ENCODE results near the gene RGS4. TPM values are rescaled to one million over a fixed set of nuclear protein-coding genes. Genes with fewer than 3 reads are reported as not detected.

The RGS4 gene
- total and polyA plus RNA-seq, 5 donors from 2014 or later, result not detected

GRCh38 chr1:163106364-163106987, 37.3 kb downstream of the RGS4 start:
- no peak for ATAC-seq (ENCODE audit: low read depth in 2 of 2)
- H3K27ac ChIP-seq (ENCODE audit: insufficient read depth, low read length, poor library complexity, severe bottlenecking), result no peak overlapping the region
- H3K27me3 ChIP-seq (ENCODE audit: control insufficient read depth, insufficient read depth, low read length), result no peaks in the 10 kb centered on the region
- H3K4me1 ChIP-seq (ENCODE audit: control insufficient read depth, insufficient read depth, low read length, poor library complexity, severe bottlenecking), result no peaks in the 10 kb centered on the region
- no peaks in the 10 kb centered on the region for H3K36me3 ChIP-seq (ENCODE audit: control insufficient read depth, insufficient read depth, low read length)
- Mint-ChIP-seq H3K36me3 (no peaks in the 10 kb centered on the region), H3K4me1 (no peaks in the 10 kb centered on the region), H3K27me3 (peaks cover 6% of the 10 kb centered on the region), H3K9me3 (peaks cover 0 to 6% (median 1%) of the 10 kb centered on the region in 7 donors), H3K4me3 (no peak overlapping the region), H3K27ac (no peak overlapping the region)
- no peak for DNase-seq
- no peaks in the 10 kb centered on the region for H3K9me3 ChIP-seq (ENCODE audit: control insufficient read depth in 2 of 2, low read length in 2 of 2)
- no peak overlapping the region for H3K4me3 ChIP-seq (ENCODE audit: low read depth, low read length)

- Histone ChIP-seq H3K9me3 (ENCODE audit: control insufficient read depth in 2 of 2, low read length in 2 of 2) (no peaks in the 10 kb centered on the region), H3K4me1 (ENCODE audit: control insufficient read depth, insufficient read depth, low read length, poor library complexity, severe bottlenecking) (no peaks in the 10 kb centered on the region), H3K27me3 (ENCODE audit: control insufficient read depth, insufficient read depth, low read length) (no peaks in the 10 kb centered on the region), H3K36me3 (ENCODE audit: control insufficient read depth, insufficient read depth, low read length) (no peaks in the 10 kb centered on the region), H3K4me3 (ENCODE audit: low read depth, low read length) (no peak overlapping the region), H3K27ac (ENCODE audit: insufficient read depth, low read length, poor library complexity, severe bottlenecking) (no peak overlapping the region)
- Mint-ChIP-seq H3K27ac (no peak overlapping the region), H3K4me1 (no peaks in the 10 kb centered on the region), H3K9me3 (peaks cover 0 to 6% (median 1%) of the 10 kb centered on the region in 7 donors), H3K27me3 (peaks cover 6% of the 10 kb centered on the region), H3K36me3 (no peaks in the 10 kb centered on the region), H3K4me3 (no peak overlapping the region)
- ATAC-seq (ENCODE audit: low read depth in 2 of 2) (no peak), DNase-seq (no peak)
Observed at GRCh38 chr1:163107655-163108054, 38.5 kb downstream of the RGS4 start.

GRCh38 chr1:163115887-163116286, 46.7 kb downstream of the RGS4 start:
- Mint-ChIP-seq H3K36me3 (no peaks in the 10 kb centered on the region), H3K4me1 (no peaks in the 10 kb centered on the region), H3K27ac (no peak overlapping the region), H3K9me3 (peaks cover 0 to 2% (median 0%) of the 10 kb centered on the region in 7 donors), H3K4me3 (no peak overlapping the region), H3K27me3 (no peaks in the 10 kb centered on the region)
- Histone ChIP-seq H3K4me1 (ENCODE audit: control insufficient read depth, insufficient read depth, low read length, poor library complexity, severe bottlenecking) (no peaks in the 10 kb centered on the region), H3K36me3 (ENCODE audit: control insufficient read depth, insufficient read depth, low read length) (no peaks in the 10 kb centered on the region), H3K9me3 (ENCODE audit: control insufficient read depth in 2 of 2, low read length in 2 of 2) (no peaks in the 10 kb centered on the region), H3K4me3 (ENCODE audit: low read depth, low read length) (no peak overlapping the region), H3K27ac (ENCODE audit: insufficient read depth, low read length, poor library complexity, severe bottlenecking) (no peak overlapping the region), H3K27me3 (ENCODE audit: control insufficient read depth, insufficient read depth, low read length) (no peaks in the 10 kb centered on the region)
- no peak for DNase-seq
- no peak for ATAC-seq (ENCODE audit: low read depth in 2 of 2)

- no peaks in the 10 kb centered on the region for H3K36me3 ChIP-seq (ENCODE audit: control insufficient read depth, insufficient read depth, low read length)
- DNase-seq (no peak), ATAC-seq (ENCODE audit: low read depth in 2 of 2) (no peak)
- H3K27me3 ChIP-seq (ENCODE audit: control insufficient read depth, insufficient read depth, low read length), result no peaks in the 10 kb centered on the region
- Mint-ChIP-seq H3K9me3 (peaks cover 0 to 2% (median 0%) of the 10 kb centered on the region in 7 donors), H3K4me1 (no peaks in the 10 kb centered on the region), H3K4me3 (no peak overlapping the region), H3K27ac (no peak overlapping the region), H3K36me3 (no peaks in the 10 kb centered on the region), H3K27me3 (peaks cover 9% of the 10 kb centered on the region)
- H3K4me1 ChIP-seq (ENCODE audit: control insufficient read depth, insufficient read depth, low read length, poor library complexity, severe bottlenecking), result no peaks in the 10 kb centered on the region
- H3K4me3 ChIP-seq (ENCODE audit: low read depth, low read length), result no peak overlapping the region
- no peaks in the 10 kb centered on the region for H3K9me3 ChIP-seq (ENCODE audit: control insufficient read depth in 2 of 2, low read length in 2 of 2)
- H3K27ac ChIP-seq (ENCODE audit: insufficient read depth, low read length, poor library complexity, severe bottlenecking), result no peak overlapping the region
Observed at GRCh38 chr1:163119707-163120106, 50.5 kb downstream of the RGS4 start.

GRCh38 chr1:163120372-163120771, 51.2 kb downstream of the RGS4 start:
- H3K27me3 ChIP-seq (ENCODE audit: control insufficient read depth, insufficient read depth, low read length), result no peaks in the 10 kb centered on the region
- Mint-ChIP-seq H3K4me1 (no peaks in the 10 kb centered on the region), H3K27me3 (peaks cover 9% of the 10 kb centered on the region), H3K4me3 (no peak overlapping the region), H3K27ac (no peak overlapping the region), H3K36me3 (no peaks in the 10 kb centered on the region), H3K9me3 (peaks cover 0 to 1% (median 0%) of the 10 kb centered on the region in 7 donors)
- H3K4me3 ChIP-seq (ENCODE audit: low read depth, low read length), result no peak overlapping the region
- no peaks in the 10 kb centered on the region for H3K4me1 ChIP-seq (ENCODE audit: control insufficient read depth, insufficient read depth, low read length, poor library complexity, severe bottlenecking)
- H3K9me3 ChIP-seq (ENCODE audit: control insufficient read depth in 2 of 2, low read length in 2 of 2), result no peaks in the 10 kb centered on the region
- no peak overlapping the region for H3K27ac ChIP-seq (ENCODE audit: insufficient read depth, low read length, poor library complexity, severe bottlenecking)
- DNase-seq, result no peak
- no peak for ATAC-seq (ENCODE audit: low read depth in 2 of 2)
- H3K36me3 ChIP-seq (ENCODE audit: control insufficient read depth, insufficient read depth, low read length), result no peaks in the 10 kb centered on the region

GRCh38 chr1:163124812-163125211, 55.7 kb downstream of the RGS4 start:
- Histone ChIP-seq H3K4me1 (ENCODE audit: control insufficient read depth, insufficient read depth, low read length, poor library complexity, severe bottlenecking) (no peaks in the 10 kb centered on the region), H3K36me3 (ENCODE audit: control insufficient read depth, insufficient read depth, low read length) (no peaks in the 10 kb centered on the region), H3K4me3 (ENCODE audit: low read depth, low read length) (no peak overlapping the region), H3K27me3 (ENCODE audit: control insufficient read depth, insufficient read depth, low read length) (no peaks in the 10 kb centered on the region), H3K9me3 (ENCODE audit: control insufficient read depth in 2 of 2, low read length in 2 of 2) (no peaks in the 10 kb centered on the region), H3K27ac (ENCODE audit: insufficient read depth, low read length, poor library complexity, severe bottlenecking) (no peak overlapping the region)
- Mint-ChIP-seq H3K4me1 (no peaks in the 10 kb centered on the region), H3K27me3 (peaks cover 9% of the 10 kb centered on the region), H3K4me3 (no peak overlapping the region), H3K9me3 (peaks cover 0 to 4% (median 0%) of the 10 kb centered on the region in 7 donors), H3K36me3 (no peaks in the 10 kb centered on the region), H3K27ac (no peak overlapping the region)
- no peak for DNase-seq
- ATAC-seq (ENCODE audit: low read depth in 2 of 2), result no peak

Other genes starting within 250 kb of the RGS4 start
- gene CCDC190, start 208.2 kb upstream of the RGS4 start, total RNA-seq, result not detected
- gene CCDC190, start 208.2 kb upstream of the RGS4 start, polyA plus RNA-seq, result not detected
- gene RGS5, start 133.6 kb downstream of the RGS4 start, total RNA-seq, result 2.5 TPM
- 1 to 10 TPM; 1.8 to 4.1 (median 2.3) TPM for gene RGS5, start 133.6 kb downstream of the RGS4 start, polyA plus RNA-seq

Measured in CD4-positive, CD25-positive, alpha-beta regulatory T cell (primary cell).